H9 (cell line): Measurements from ENCODE around the gene ABCF1. TPM values are rescaled to one million over a fixed set of nuclear protein-coding genes. Genes with fewer than 3 reads are reported as not detected.

ENCODE experiments used
- DNase-seq: peaks from one replicate; pipeline ENCODE4 v3.0.0-alpha.2; 2017
- H2AFZ ChIP-seq: one replicate; pipeline ENCODE4 v1.6.1; 2013; ENCODE audit warnings: mild to moderate bottlenecking, low read length, control low read depth, moderate library complexity
- H2AK5ac ChIP-seq: 2 replicates; pipeline ENCODE4 v1.6.1; 2013; ENCODE audit warnings: low read length, control low read depth, mixed read lengths; ENCODE audit not compliant: insufficient read length
- H2BK120ac ChIP-seq: one replicate; pipeline ENCODE4 v1.6.1; 2013; ENCODE audit warnings: low read depth, mild to moderate bottlenecking, low read length, control low read depth, inconsistent platforms; ENCODE audit not compliant: poor library complexity, severe bottlenecking
- H2BK12ac ChIP-seq: 2 replicates; pipeline ENCODE4 v1.6.1; 2013; ENCODE audit warnings: low read length, control low read depth, mixed read lengths, low read depth; ENCODE audit not compliant: insufficient read length
- H2BK15ac ChIP-seq: 2 replicates; pipeline ENCODE4 v1.6.1; 2013; ENCODE audit warnings: low read depth, low read length, control low read depth
- H2BK20ac ChIP-seq: one replicate; pipeline ENCODE4 v1.6.1; 2013; ENCODE audit warnings: low read depth, mild to moderate bottlenecking, low read length, control low read depth, inconsistent platforms; ENCODE audit not compliant: poor library complexity, severe bottlenecking
- H2BK5ac ChIP-seq: 2 replicates; pipeline ENCODE4 v1.6.1; 2013; ENCODE audit warnings: low read length, control low read depth, mixed read lengths; ENCODE audit not compliant: insufficient read length
- H3K14ac ChIP-seq: 2 replicates; pipeline ENCODE4 v1.6.1; 2013; ENCODE audit warnings: low read length, control low read depth; ENCODE audit not compliant: insufficient read depth
- H3K18ac ChIP-seq: 2 replicates; pipeline ENCODE4 v1.6.1; 2013; ENCODE audit warnings: low read depth, mild to moderate bottlenecking, mixed read lengths, low read length, control low read depth; ENCODE audit not compliant: insufficient read length
- H3K23ac ChIP-seq: 2 replicates; pipeline ENCODE4 v1.6.1; 2013; ENCODE audit warnings: low read length, control low read depth, mixed read lengths, low read depth; ENCODE audit not compliant: insufficient read length
- H3K23me2 ChIP-seq: 2 replicates; pipeline ENCODE4 v1.6.1; 2013; ENCODE audit warnings: low read depth, mild to moderate bottlenecking, mixed read lengths, low read length, control low read depth; ENCODE audit not compliant: insufficient read length, poor library complexity, severe bottlenecking
- H3K27ac ChIP-seq: 2 replicates; pipeline ENCODE4 v1.5.1; 2013; ENCODE audit warnings: low read length, control low read depth, mixed read lengths, low read depth; ENCODE audit not compliant: insufficient read length
- H3K27me3 ChIP-seq: 2 replicates; pipeline ENCODE4 v1.6.1; 2013; ENCODE audit warnings: low read length, control low read depth, inconsistent platforms; ENCODE audit not compliant: insufficient read depth
- H3K4ac ChIP-seq: 2 replicates; pipeline ENCODE4 v1.6.1; 2013; ENCODE audit warnings: low read depth, mild to moderate bottlenecking, control low read depth, inconsistent platforms, low read length, moderate library complexity
- H3K4me1 ChIP-seq: 2 replicates; pipeline ENCODE4 v1.6.1; 2013; ENCODE audit warnings: low read length, control low read depth, inconsistent platforms; ENCODE audit not compliant: insufficient read depth
- H3K4me2 ChIP-seq: 2 replicates; pipeline ENCODE4 v1.6.1; 2013; ENCODE audit warnings: low read length, control low read depth, mixed read lengths; ENCODE audit not compliant: insufficient read length, insufficient read depth
- H3K56ac ChIP-seq: 2 replicates; pipeline ENCODE4 v1.6.1; 2013; ENCODE audit warnings: low read depth, mild to moderate bottlenecking, mixed read lengths, low read length, control low read depth; ENCODE audit not compliant: insufficient read length
- H3K79me1 ChIP-seq: 2 replicates; pipeline ENCODE4 v1.6.1; 2013; ENCODE audit warnings: low read depth, mild to moderate bottlenecking, moderate library complexity, low read length, control low read depth, inconsistent platforms; ENCODE audit not compliant: insufficient read depth, poor library complexity, severe bottlenecking
- H3K79me2 ChIP-seq: 2 replicates; pipeline ENCODE4 v1.6.1; 2013; ENCODE audit warnings: low read length, control low read depth, inconsistent platforms; ENCODE audit not compliant: insufficient read depth
- H3K9ac ChIP-seq: 2 replicates; pipeline ENCODE4 v1.6.1; 2013; ENCODE audit warnings: low read length, control low read depth, mixed read lengths; ENCODE audit not compliant: insufficient read length; ENCODE audit errors: extremely low read depth
- H3K9me3 ChIP-seq: one replicate; pipeline ENCODE4 v1.6.1; 2013; ENCODE audit warnings: low read depth, low read length, inconsistent platforms; ENCODE audit not compliant: control insufficient read depth
- H3T11ph ChIP-seq: one replicate; pipeline ENCODE4 v1.6.1; 2013; ENCODE audit warnings: mild to moderate bottlenecking, low read length, control low read depth, inconsistent platforms
- H4K20me1 ChIP-seq: one replicate; pipeline ENCODE4 v1.6.1; 2013; ENCODE audit not compliant: control insufficient read depth, insufficient read length, insufficient read depth
- H4K5ac ChIP-seq: 2 replicates; pipeline ENCODE4 v1.6.1; 2013; ENCODE audit warnings: low read depth, mild to moderate bottlenecking, mixed read lengths, low read length, control low read depth; ENCODE audit not compliant: insufficient read length
- H4K8ac ChIP-seq: replicated peaks from 2 replicates; pipeline ENCODE4 v1.6.1; 2013; ENCODE audit warnings: low read length, control low read depth, mixed read lengths, low read depth; ENCODE audit not compliant: insufficient read length
- H4K91ac ChIP-seq: 2 replicates; pipeline ENCODE4 v1.6.1; 2013; ENCODE audit warnings: low read depth, mild to moderate bottlenecking, moderate library complexity, mixed read lengths, low read length, control low read depth; ENCODE audit not compliant: insufficient read length
- H3K27ac Mint-ChIP-seq, 3 experiments: 2 replicates in 2 of 3; 3 replicates in 1 of 3; pipeline ENCODE4 v1.8.0; 2020 to 2021; ENCODE audit warnings: mixed read lengths in 3 of 3, mild to moderate bottlenecking in 1 of 3, moderate library complexity in 1 of 3
- H3K27me3 Mint-ChIP-seq: 2 replicates; pipeline ENCODE4 v1.8.0; 2021; ENCODE audit warnings: low read depth, mild to moderate bottlenecking, moderate library complexity, mixed read lengths
- H3K36me3 Mint-ChIP-seq, 3 experiments: 2 replicates in 2 of 3; 3 replicates in 1 of 3; pipeline ENCODE4 v1.8.0; 2020 to 2021; ENCODE audit warnings: low read depth in 3 of 3, mixed read lengths in 3 of 3; ENCODE audit not compliant: insufficient read depth in 1 of 3
- H3K4me1 Mint-ChIP-seq, 2 experiments: 2 replicates each; pipeline ENCODE4 v1.8.0; 2020; ENCODE audit warnings: mixed read lengths in 2 of 2
- H3K4me3 Mint-ChIP-seq, 2 experiments: 2 replicates in 1 of 2; 3 replicates in 1 of 2; pipeline ENCODE4 v1.8.0; 2020 to 2021; ENCODE audit warnings: mild to moderate bottlenecking in 2 of 2, mixed read lengths in 2 of 2, moderate library complexity in 1 of 2
- H3K9me3 Mint-ChIP-seq, 2 experiments: 2 replicates in 1 of 2; 3 replicates in 1 of 2; pipeline ENCODE4 v1.8.0; 2020; ENCODE audit warnings: mild to moderate bottlenecking in 2 of 2, mixed read lengths in 2 of 2, moderate library complexity in 1 of 2
- CTCF ChIP-seq: fragments of 200-600 bp; sonication (generic); conservative IDR thresholded peaks from 3 replicates; pipeline ENCODE4 v1.8.0; 2021; ENCODE audit warnings: antibody characterized with exemption, mild to moderate bottlenecking
- WGBS: extraction: QIAGEN DNeasy Blood & Tissue Kit; methylation state at CpG from one replicate; pipeline ENCODE4 v1.1.7; 2013; ENCODE audit warnings: missing lambda C conversion rate, low lambda C conversion rate, mixed read lengths; ENCODE audit not compliant: insufficient read length; ENCODE audit errors: extremely low coverage; 5-methylcytosine and 5-hydroxymethylcytosine counted together
- total RNA-seq: library from RNA; stranded (reverse); gene quantifications from 2 replicates; pipeline ENCODE4 v1.2.1, GENCODE V29; 2021

The ABCF1 gene
- total RNA-seq, 1 experiment from 2014 or later: 118 TPM

GRCh38 chr6:30625511-30625910, 54.3 kb downstream of the ABCF1 start:
- no peaks in the 10 kb centered on the region for H3K27me3 ChIP-seq
- no peak overlapping the region for H2BK12ac ChIP-seq
- H3K23ac ChIP-seq: no peak overlapping the region
- H2BK15ac ChIP-seq: no peak overlapping the region
- no peaks in the 10 kb centered on the region for H3K79me2 ChIP-seq
- no CpG with 5 or more reads among the region's 8 CpGs for WGBS
- no peak overlapping the region for H3K4ac ChIP-seq
- H3K27ac Mint-ChIP-seq: no peak overlapping the region
- H3K4me2 ChIP-seq: no peak overlapping the region
- no peak for DNase-seq
- H2BK5ac ChIP-seq: no peak overlapping the region
- H3K9ac ChIP-seq: no peak overlapping the region
- no peak overlapping the region for H3K18ac ChIP-seq
- H3K27ac ChIP-seq: no peak overlapping the region
- no peak overlapping the region for H4K91ac ChIP-seq
- no peak overlapping the region for H4K5ac ChIP-seq
- H4K8ac ChIP-seq: no peak overlapping the region
- H3K27me3 Mint-ChIP-seq: no peaks in the 10 kb centered on the region
- no peak overlapping the region for H3K56ac ChIP-seq
- H3K9me3 Mint-ChIP-seq: no peaks in the 10 kb centered on the region; a peak in 1 of 5 replicates
- H3T11ph ChIP-seq: no peak overlapping the region
- no peak overlapping the region; a peak in 1 of 5 replicates for H3K4me3 Mint-ChIP-seq
- H3K36me3 Mint-ChIP-seq: peaks cover 22 to 70% (median 66%) of the 10 kb centered on the region in 3 experiments; a peak in 6 of 7 replicates
- no peaks in the 10 kb centered on the region; the same call in 1 of the 2 replicates for H3K4me1 ChIP-seq
- H3K23me2 ChIP-seq: peaks cover 9% of the 10 kb centered on the region
- TF ChIP-seq CTCF: no peak
- peaks cover 14% of the 10 kb centered on the region in 2 experiments for H3K4me1 Mint-ChIP-seq
- no peaks in the 10 kb centered on the region for H3K79me1 ChIP-seq
- H3K9me3 ChIP-seq: no peaks in the 10 kb centered on the region
- H3K14ac ChIP-seq: no peak overlapping the region
- H2AK5ac ChIP-seq: no peak overlapping the region
- no peak overlapping the region for H2AFZ ChIP-seq
- no peak overlapping the region for H2BK20ac ChIP-seq
- H4K20me1 ChIP-seq: no peaks in the 10 kb centered on the region
- no peak overlapping the region for H2BK120ac ChIP-seq
